K562 (cell line): ENCODE results near the gene CSKMT. TPM values are rescaled to one million over a fixed set of nuclear protein-coding genes. Genes with fewer than 3 reads are reported as not detected.
"Not testable (repeated sequence)": the region's sequence is repeated elsewhere in the genome, so short reads cannot be mapped to it uniquely, and the experiment has no call there.

Experiments used
- ATAC-seq: fragments of 200-7000 bp; cut with Tn5 transposase; 3 replicates; pipeline ENCODE4 v1.9.1; 2020; ENCODE audit warnings: moderate library complexity
- BruUV-seq: library from RNA; stranded (reverse); fragments of 400-500 nt; replicated peaks from 2 replicates; lab custom pipeline; 2021; lab: Mats Ljungman, UMichigan
- CTCF ChIA-PET: fragments of 300-600 bp; formaldehyde crosslinking; extraction: SDS; loops from one replicate; lab custom pipeline; 2021; ENCODE audit warnings: low intra/inter-chr PET ratio; lab: Yijun Ruan, JAX
- POLR2A ChIA-PET: fragments of 300-600, 350-650 bp; sonication (Branson Sonifier 250); formaldehyde crosslinking; extraction: SDS; loops from one replicate; lab custom pipeline; 2021; ENCODE audit warnings: antibody characterized with exemption, inconsistent platforms; lab: Yijun Ruan, JAX
- DNase-seq, 4 experiments: peaks; one replicate each; pipeline versions ENCODE4 v3.0.0 to v3.0.0-alpha.2; 2011 to 2018; ENCODE audit warnings: low spot score in 3 of 4, mixed read lengths in 3 of 4; ENCODE audit errors: extremely low read depth in 1 of 4
- FAIRE-seq: peaks from 2 replicates; lab custom pipeline; 2011; peaks lifted over from hg19 to GRCh38; lab: Jason Lieb, UNC
- H2AFZ ChIP-seq: 2 replicates; pipeline ENCODE4 v1.6.0; 2011; ENCODE audit warnings: low read depth, low read length, control low read depth, inconsistent platforms
- H3K27ac ChIP-seq: fragments of 200-600 bp; 3 replicates; pipeline ENCODE4 v1.8.0; 2011; ENCODE audit warnings: low read depth, mild to moderate bottlenecking, control low read depth, inconsistent platforms, low read length, moderate library complexity, mixed read lengths; ENCODE audit errors: extremely low read depth
- H3K27me3 ChIP-seq, 2 experiments: fragments of 300-600 bp in 1 of 2; 2 replicates in 1 of 2; 3 replicates in 1 of 2; pipeline versions ENCODE4 v1.6.0 to v1.8.0; 2011; ENCODE audit warnings: inconsistent platforms in 2 of 2, low read length in 2 of 2, mild to moderate bottlenecking in 1 of 2, mixed read lengths in 1 of 2, moderate library complexity in 1 of 2; ENCODE audit not compliant: control insufficient read depth in 2 of 2, insufficient read depth in 2 of 2
- H3K36me3 ChIP-seq: fragments of 300-600 bp; 3 replicates; pipeline ENCODE4 v1.8.0; 2011; ENCODE audit warnings: mild to moderate bottlenecking, low read length, inconsistent platforms; ENCODE audit not compliant: control insufficient read depth, insufficient read depth
- H3K4me1 ChIP-seq, 2 experiments: fragments of 200-600 bp in 1 of 2; replicated peaks in 1 of 2; 2 replicates in 1 of 2; 3 replicates in 1 of 2; pipeline versions ENCODE4 v1.5.1 to v1.8.0; 2011; ENCODE audit warnings: inconsistent platforms in 2 of 2, low read length in 2 of 2, mild to moderate bottlenecking in 1 of 2, mixed read lengths in 1 of 2, moderate library complexity in 1 of 2; ENCODE audit not compliant: control insufficient read depth in 2 of 2, insufficient read depth in 2 of 2
- H3K4me2 ChIP-seq: 2 replicates; pipeline ENCODE4 v1.6.1; 2011; ENCODE audit warnings: low read length, control low read depth, inconsistent platforms, mixed read lengths; ENCODE audit not compliant: insufficient read depth
- H3K4me3 ChIP-seq: fragments of 200-600 bp; sonication (generic), shearing (Covaris generic); 2 replicates; pipeline ENCODE4 v1.5.1; 2016; ENCODE audit warnings: control low read depth, inconsistent platforms
- H3K79me2 ChIP-seq: fragments of 200-600 bp; 3 replicates; pipeline ENCODE4 v1.8.0; 2011; ENCODE audit warnings: low read length, inconsistent platforms; ENCODE audit not compliant: control insufficient read depth, insufficient read depth
- H3K9ac ChIP-seq, 2 experiments: 2 replicates each; pipeline versions ENCODE4 v1.6.0 to v1.6.1; 2011; ENCODE audit warnings: low read depth in 2 of 2, low read length in 2 of 2, control low read depth in 1 of 2, inconsistent platforms in 1 of 2, mild to moderate bottlenecking in 1 of 2, mixed read lengths in 1 of 2; ENCODE audit not compliant: insufficient read depth in 1 of 2
- H3K9me1 ChIP-seq: one replicate; pipeline ENCODE4 v1.6.0; 2011; ENCODE audit warnings: inconsistent platforms, mild to moderate bottlenecking, low read length, moderate library complexity; ENCODE audit not compliant: control insufficient read depth, insufficient read depth
- H3K9me3 ChIP-seq: replicated peaks from 2 replicates; pipeline ENCODE4 v1.5.1; 2011; ENCODE audit warnings: low read depth, low read length, inconsistent platforms; ENCODE audit not compliant: control insufficient read depth, insufficient read depth
- H4K20me1 ChIP-seq: replicated peaks from 2 replicates; pipeline ENCODE4 v1.6.1; 2011; ENCODE audit warnings: low read length, inconsistent platforms, mixed read lengths; ENCODE audit not compliant: control insufficient read depth, insufficient read depth
- POLR2G ChIP-seq: fragments of 200-400 bp; formaldehyde crosslinking; IDR thresholded peaks from 2 replicates; pipeline ENCODE4 v1.6.1; 2017; ENCODE audit warnings: low read depth, mild to moderate bottlenecking, antibody characterized with exemption, low read length, moderate library complexity
- RBFOX2 ChIP-seq: fragments of 200-400 bp; formaldehyde crosslinking; IDR thresholded peaks from 2 replicates; pipeline ENCODE4 v1.6.1; 2017; ENCODE audit warnings: low read depth, mild to moderate bottlenecking, low read length, moderate library complexity
- RHOXF2B ChIP-seq: fragments of 250-450 bp; sonication (Bioruptor Pico); conservative IDR thresholded peaks from 2 replicates; pipeline ENCODE4 v1.5.1; 2021
- WGBS: fragments of 100-300 bp; shearing (Covaris generic); methylation state at CpG from one replicate; pipeline ENCODE4 v1.1.6; 2016; ENCODE audit warnings: low coverage, mixed read lengths; ENCODE audit not compliant: insufficient coverage; ENCODE audit errors: missing lambda C conversion rate; 5-methylcytosine and 5-hydroxymethylcytosine counted together
- in situ Hi-C: fragments of 300-500 bp; cut with MboI; formaldehyde crosslinking; loops from 4 replicates; pipeline ENCODE4 v1.15.0; 2018; ENCODE audit warnings: inconsistent platforms, mixed read lengths
- intact Hi-C: fragments of 100-400 bp; cut with micrococcal nuclease; formaldehyde crosslinking; loops from 2 replicates; pipeline ENCODE4 v1.14.2; 2022
- polyA plus RNA-seq, 8 experiments: library from polyadenylated mRNA; depleted of rRNA in 4 of 8; stranded (reverse) in 5 of 8; unstranded in 3 of 8; fragments of >200 nt; fragmentation: Nextera tagmentation in 2 of 8; fragmentation: Illumina TruSeq in 1 of 8; extraction: Ambion mirVana in 2 of 8; extraction: Trizol in 1 of 8; gene quantifications; 2 replicates each; pipeline versions ENCODE4 v1.2.1 to v1.2.3, GENCODE V29; 2011 to 2014; ENCODE audit warnings: inconsistent platforms in 1 of 8, missing spikeins in 1 of 8
- total RNA-seq, 7 experiments: library from RNA; depleted of rRNA in 6 of 7; stranded (reverse); fragments of >200 nt in 6 of 7; fragmentation: Illumina TruSeq in 2 of 7; extraction: Trizol in 2 of 7; gene quantifications; 2 replicates each; pipeline versions ENCODE4 v1.2.1 to v1.2.3, GENCODE V29; 2011 to 2021; ENCODE audit warnings: low replicate concordance in 1 of 7

Gene CSKMT
- total and polyA plus RNA-seq, 9 of the 15 experiments (the other 6 are each of a cell fraction or from before 2014, with no cell fraction given) = 10.3 to 108 (median 27.2) TPM

DNA sequence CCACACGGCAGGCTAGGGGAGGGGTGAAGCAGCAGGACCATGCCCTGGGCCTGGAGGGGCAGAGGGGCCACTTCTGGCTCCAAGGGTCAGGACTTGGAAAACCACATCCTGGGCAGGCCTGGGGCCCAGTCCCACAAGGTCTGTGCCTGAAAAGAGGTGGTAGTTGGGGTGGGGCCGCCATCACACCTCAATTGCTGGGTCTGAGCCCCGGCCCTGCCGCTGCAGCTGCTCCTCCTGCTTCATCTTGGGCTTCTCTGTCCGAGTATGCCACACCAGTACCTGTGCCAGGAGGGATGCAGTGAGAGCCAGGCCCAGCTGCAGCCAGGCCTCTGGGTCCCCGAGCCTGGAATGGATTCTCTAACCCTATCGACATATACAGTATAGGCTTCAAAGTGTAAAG lies 49.6 kb upstream of the CSKMT start:
- intact Hi-C loops (no loop called here), in situ Hi-C loops (no loop called here)
- no peak for FAIRE-seq
- H3K27me3 ChIP-seq = no peaks in the 10 kb centered on the region
- H3K4me2 ChIP-seq = no peak overlapping the region
- no peaks in the 10 kb centered on the region for H3K9me3 ChIP-seq
- BruUV-seq = no TSS peak
- H3K9me1 ChIP-seq = peaks cover 2% of the 10 kb centered on the region
- POLR2A ChIA-PET = interaction anchor here (0.5 to 2.2 kb wide), 6 partner anchors 9 to 184 kb away, joined by 3 to 11 read pairs (median 3); partner anchors contain the start of genes MTA2 and TUT1
- no peak for DNase-seq
- no peak overlapping the region for H2AFZ ChIP-seq
- WGBS = 95% methylated on average over 5 of the region's 7 CpGs
- H3K9ac ChIP-seq = peak overlapping the region in 1 of 2 experiments; percentile 65; a peak in 1 of 4 replicates
- H3K79me2 ChIP-seq = peaks cover 26% of the 10 kb centered on the region
- peaks cover 28 to 56% of the 10 kb centered on the region in 2 experiments for H3K4me1 ChIP-seq
- TF ChIP-seq RHOXF2B (CRISPR knock-in tag) = no peak
- TF ChIP-seq POLR2G = peak; percentile 61
- peaks cover 38% of the 10 kb centered on the region for H3K36me3 ChIP-seq
- no peak overlapping the region; the same call in 2 of the 3 replicates for H3K27ac ChIP-seq
- H3K4me3 ChIP-seq = no peak overlapping the region
- H4K20me1 ChIP-seq = 0 out of 2 replicates have a peak, but pooled peaks cover 5% of the 10 kb centered on the region
- ATAC-seq = no peak
- CTCF ChIA-PET = no interaction called here

DNA sequence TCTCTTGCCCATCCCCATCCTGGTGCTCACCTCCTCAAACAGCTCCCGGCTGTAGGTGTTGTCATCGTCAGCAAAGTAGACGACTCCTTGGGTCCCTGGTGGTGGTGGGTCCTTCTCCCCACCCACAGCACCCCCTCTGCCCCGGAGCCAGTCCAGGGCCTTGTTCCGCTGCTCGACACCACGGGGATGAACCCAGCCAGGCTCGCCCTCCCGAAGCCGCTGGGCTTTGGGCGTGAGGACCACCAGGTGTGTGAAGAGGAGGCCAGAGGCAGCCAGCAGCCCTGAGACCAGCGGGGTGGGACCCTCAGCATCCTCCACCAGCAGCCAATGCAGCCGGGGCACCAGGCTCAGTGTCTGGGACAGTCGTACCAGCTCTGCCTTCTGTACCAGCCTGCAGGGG lies 48.2 kb upstream of the CSKMT start:
- 0 out of 4 replicates have a peak overlapping the region, but pooled peaks of 1 of the 2 experiments have one; percentile 19 for H3K9ac ChIP-seq
- H2AFZ ChIP-seq, BruUV-seq, in situ Hi-C loops, H3K4me3 ChIP-seq, H3K4me2 ChIP-seq, POLR2A ChIA-PET, H4K20me1 ChIP-seq, FAIRE-seq, H3K27me3 ChIP-seq, ATAC-seq, H3K9me1 ChIP-seq, H3K27ac ChIP-seq, intact Hi-C loops, DNase-seq, CTCF ChIA-PET, H3K9me3 ChIP-seq: not testable (repeated sequence)
- peaks cover 22% of the 10 kb centered on the region for H3K79me2 ChIP-seq
- H3K4me1 ChIP-seq = peaks cover 24 to 49% of the 10 kb centered on the region in 2 experiments; a peak in 4 of 5 replicates
- WGBS = 100% methylated on average over 4 of the region's 14 CpGs
- H3K36me3 ChIP-seq = peaks cover 34% of the 10 kb centered on the region
- TF ChIP-seq RBFOX2 (peak; percentile 48), POLR2G (peak; percentile 65)
